ENCODE results near the gene SPINT2. TPM values are rescaled to one million over a fixed set of nuclear protein-coding genes. Genes with fewer than 3 reads are reported as not detected.
"Not testable (repeated sequence)": the region's sequence is repeated elsewhere in the genome, so short reads cannot be mapped to it uniquely, and the experiment has no call there.

SPINT2 gene
- total RNA-seq, 2 donors from 2014 or later, result 266 to 305 TPM

GRCh38 chr19:38333245-38333644 lies 68.9 kb downstream of the SPINT2 start:
- TF ChIP-seq CTCF (IDR thresholded peaks at IDR 0.05) (no peak), POLR2A (IDR thresholded peaks at IDR 0.05) (no peak)
- WGBS, 2 donors, result 85 to 86% methylated on average over 9 of the region's 9 CpGs
- intact Hi-C loops (cut with DNase I), result no loop called here
- no peaks in the 10 kb centered on the region for H3K36me3 ChIP-seq (replicated peaks in 1 of 2; ENCODE audit: insufficient read depth in 1 of 2, low read depth in 2 of 2)
- peaks cover 6% of the 10 kb centered on the region for H3K4me1 ChIP-seq
- no peak overlapping the region for H3K4me3 ChIP-seq
- ATAC-seq (no peak), DNase-seq (no peak)
- no peaks in the 10 kb centered on the region for H3K9me3 ChIP-seq
- H3K27me3 ChIP-seq, result no peaks in the 10 kb centered on the region
- no peak overlapping the region for H3K27ac ChIP-seq

DNA sequence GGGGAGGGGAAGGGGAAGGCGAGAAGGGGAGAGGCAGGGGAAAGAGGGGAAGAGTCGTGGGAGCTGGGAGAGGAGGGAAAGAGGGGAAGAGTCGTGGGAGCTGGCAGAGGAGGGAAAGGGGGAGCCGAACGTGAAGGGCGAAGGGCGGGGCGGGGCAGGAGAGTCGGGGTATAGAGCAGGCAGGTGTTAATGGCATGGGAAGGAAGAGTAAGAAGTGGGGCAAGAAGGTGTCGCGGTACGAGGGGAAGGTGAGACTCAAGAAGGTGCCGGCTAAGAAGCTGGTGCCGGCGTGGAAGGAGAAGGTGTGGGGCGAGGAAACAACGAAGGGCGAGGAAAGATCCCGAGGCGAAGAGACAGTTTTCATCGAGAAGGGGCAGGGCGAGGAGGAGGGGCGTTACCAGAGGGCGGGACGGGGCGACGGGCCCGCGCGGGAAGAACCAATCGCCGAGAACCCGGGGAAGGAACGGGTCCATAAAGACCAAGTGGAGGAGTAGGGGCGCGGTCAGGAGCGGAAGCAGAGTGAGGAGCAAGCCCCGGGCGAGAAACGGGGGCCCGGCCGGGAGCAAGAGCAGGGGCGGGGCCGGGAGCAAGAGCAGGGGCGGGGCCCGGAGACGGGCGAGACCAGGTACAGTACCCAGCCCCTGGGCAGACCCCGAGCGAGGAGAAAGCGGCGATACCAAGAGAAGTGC lies 71.7 kb downstream of the SPINT2 start:
- Histone ChIP-seq H3K36me3 (replicated peaks in 1 of 2; ENCODE audit: insufficient read depth in 1 of 2, low read depth in 2 of 2) (no peaks in the 10 kb centered on the region), H3K27ac (peak overlapping the region; percentile 89 to 93 (median 91)), H3K9me3 (no peaks in the 10 kb centered on the region), H3K4me3 (peak overlapping the region; percentile 51 to 66), H3K4me1 (peaks cover 11% of the 10 kb centered on the region), H3K27me3 (no peaks in the 10 kb centered on the region)
- TF ChIP-seq CTCF (IDR thresholded peaks at IDR 0.05) (no peak), POLR2A (IDR thresholded peaks at IDR 0.05) (peak in 2 of 3 donors; percentile 62 to 71)
- ATAC-seq, result peak; percentile 84
- WGBS, 2 donors, result 0 to 1% methylated on average over 47 to 50 of the region's 52 CpGs
- DNase-seq, result peak; percentile 94 to 96 (median 96)
- intact Hi-C loops (cut with DNase I), result loop anchor here (2.0 to 5.0 kb wide), 2 partner anchors 36 to 93 kb away; partner anchors contain the start of gene PSMD8

DNA sequence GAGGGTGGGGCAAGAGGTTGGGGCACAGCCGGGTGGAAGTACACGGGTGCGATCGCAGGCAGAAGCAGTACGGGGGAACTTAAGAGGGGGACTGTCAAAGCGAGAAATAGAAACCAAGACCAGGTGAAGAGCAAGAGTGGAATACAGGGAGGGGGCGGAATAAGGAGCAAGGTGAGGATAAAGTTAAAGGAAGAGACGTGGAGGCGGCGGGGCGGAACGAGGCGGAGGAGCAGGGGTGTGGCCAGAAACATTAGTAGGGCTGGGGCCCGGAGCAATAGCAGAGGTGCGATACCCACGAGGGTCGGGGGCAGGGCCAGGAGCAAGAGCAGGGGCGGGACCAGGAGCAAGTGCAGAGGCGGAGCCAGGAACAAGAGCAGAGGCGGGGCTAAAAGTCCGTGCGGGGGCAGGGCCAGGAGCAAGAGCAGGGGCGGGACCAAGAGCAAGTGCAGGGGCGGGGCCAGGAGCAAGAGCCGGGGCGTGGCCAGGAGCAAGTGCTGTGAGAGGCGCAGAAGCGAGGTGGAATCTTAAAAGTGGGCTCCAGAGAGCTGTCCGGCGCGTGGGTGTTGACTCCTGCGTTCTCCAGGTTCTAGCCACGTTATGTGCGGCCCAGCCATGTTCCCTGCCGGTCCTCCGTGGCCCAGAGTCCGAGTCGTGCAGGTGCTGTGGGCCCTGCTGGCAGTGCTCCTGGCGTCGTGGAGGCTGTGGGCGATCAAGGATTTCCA lies 72.4 kb downstream of the SPINT2 start:
- ATAC-seq (peak; percentile 78), DNase-seq (peak; percentile 97 to 99 (median 98))
- Histone ChIP-seq H3K36me3 (replicated peaks in 1 of 2; ENCODE audit: insufficient read depth in 1 of 2, low read depth in 2 of 2) (no peaks in the 10 kb centered on the region), H3K9me3 (no peaks in the 10 kb centered on the region), H3K27ac (peak overlapping the region; percentile 68 to 93 (median 90)), H3K4me1 (peaks cover 11% of the 10 kb centered on the region), H3K27me3 (no peaks in the 10 kb centered on the region), H3K4me3 (peak overlapping the region; percentile 51 to 66)
- 1 to 2% methylated on average over 38 to 41 of the region's 41 CpGs for WGBS, 2 donors
- peak in 1 of 3 donors; percentile 41 for TF ChIP-seq POLR2A (IDR thresholded peaks at IDR 0.05)
- TF ChIP-seq CTCF (IDR thresholded peaks at IDR 0.05), result no peak
- intact Hi-C loops (cut with DNase I), result loop anchor here (5.0 kb wide), 1 partner anchor 36 kb away; the partner anchor contains the start of gene PSMD8

GRCh38 chr19:38337360-38337653 lies 72.9 kb downstream of the SPINT2 start:
- Histone ChIP-seq H3K27ac (peak overlapping the region; percentile 68 to 93 (median 90)), H3K4me1 (peaks cover 11% of the 10 kb centered on the region), H3K9me3 (no peaks in the 10 kb centered on the region), H3K4me3 (no peak overlapping the region), H3K36me3 (replicated peaks in 1 of 2; ENCODE audit: insufficient read depth in 1 of 2, low read depth in 2 of 2) (no peaks in the 10 kb centered on the region), H3K27me3 (no peaks in the 10 kb centered on the region)
- WGBS, 2 donors, result 46 to 56% methylated on average over 7 to 10 of the region's 10 CpGs
- no peak for DNase-seq
- TF ChIP-seq CTCF (IDR thresholded peaks at IDR 0.05) (no peak), POLR2A (IDR thresholded peaks at IDR 0.05) (no peak)
- no peak for ATAC-seq
- intact Hi-C loops (cut with DNase I), result loop anchor here (5.0 kb wide), 1 partner anchor 35 kb away; the partner anchor contains the start of gene PSMD8

GRCh38 chr19:38339011-38339410 lies 74.6 kb downstream of the SPINT2 start:
- ATAC-seq; DNase-seq; H3K9me3 ChIP-seq; H3K36me3 ChIP-seq (replicated peaks in 1 of 2; ENCODE audit: insufficient read depth in 1 of 2, low read depth in 2 of 2); H3K27me3 ChIP-seq; H3K27ac ChIP-seq; H3K4me3 ChIP-seq: not testable (repeated sequence)
- WGBS, 2 donors, result 48 to 74% methylated on average over 2 to 4 of the region's 4 CpGs
- intact Hi-C loops (cut with DNase I), result loop anchor here (5.0 kb wide), 1 partner anchor 33 kb away; the partner anchor contains the start of gene PSMD8
- H3K4me1 ChIP-seq, result peaks cover 11% of the 10 kb centered on the region
